K562 (cell line): Measurements from ENCODE around the gene RTBDN. TPM values are rescaled to one million over a fixed set of nuclear protein-coding genes. Genes with fewer than 3 reads are reported as not detected.

Experiments used
- ELF1 ChIP-seq: fragments of 200-800 bp; sonication (Bioruptor generic); IDR thresholded peaks from 2 replicates; pipeline ENCODE4 v1.6.1; 2016; ENCODE audit warnings: missing genetic modification characterization, missing compliant biosample characterization
- HEY1 ChIP-seq: fragments of 250-450 bp; sonication (Bioruptor Pico); IDR thresholded peaks from 2 replicates; pipeline ENCODE4 v1.5.0; 2020; ENCODE audit warnings: mild to moderate bottlenecking, moderate library complexity, borderline replicate concordance
- IRF1 ChIP-seq: sonication (generic); formaldehyde crosslinking; IDR thresholded peaks from 2 replicates; pipeline ENCODE4 v1.8.0; 2022; ENCODE audit warnings: missing genetic modification reagents, mild to moderate bottlenecking, borderline replicate concordance
- IRF9 ChIP-seq: fragments of 450-650 bp; IDR thresholded peaks from 2 replicates; pipeline ENCODE4 v1.6.1; 2016; ENCODE audit warnings: missing biosample characterization, missing genetic modification characterization
- RBM25 ChIP-seq: fragments of 200-400 bp; formaldehyde crosslinking; IDR thresholded peaks from 2 replicates; pipeline ENCODE4 v1.6.1; 2018; ENCODE audit warnings: low read length, low read depth, moderate library complexity; ENCODE audit not compliant: severe bottlenecking
- SETDB1 ChIP-seq: IDR thresholded peaks from one replicate; pipeline ENCODE4 v1.6.1; 2012; ENCODE audit warnings: low read length, control low read depth, inconsistent platforms
- VEZF1 ChIP-seq: fragments of 200-800 bp; sonication (Bioruptor generic); IDR thresholded peaks from 2 replicates; pipeline ENCODE4 v1.6.1; 2017; ENCODE audit warnings: missing genetic modification characterization, missing compliant biosample characterization
- ZBTB11 ChIP-seq, 3 experiments: fragments of 200-800 bp in 1 of 3; fragments of 250-450 bp in 1 of 3; fragments of 450-650 bp in 1 of 3; sonication (Bioruptor Pico) in 1 of 3; sonication (Bioruptor generic) in 1 of 3; formaldehyde crosslinking in 1 of 3; IDR thresholded peaks; 2 replicates each; pipeline versions ENCODE4 v1.6.1 to v1.8.0; 2016 to 2022; ENCODE audit warnings: mild to moderate bottlenecking in 2 of 3, missing genetic modification characterization in 2 of 3, missing compliant biosample characterization in 1 of 3, moderate library complexity in 1 of 3
- ZBTB40 ChIP-seq, 2 experiments: fragments of 450-650 bp in 1 of 2; sonication (generic) in 1 of 2; formaldehyde crosslinking in 1 of 2; IDR thresholded peaks; 2 replicates each; pipeline versions ENCODE4 v1.7.1 to v1.9.0; 2016 to 2022; ENCODE audit warnings: inconsistent platforms in 1 of 2, mild to moderate bottlenecking in 1 of 2, missing genetic modification reagents in 1 of 2
- ZEB2 ChIP-seq: fragments of 450-650 bp; IDR thresholded peaks from 2 replicates; pipeline ENCODE4 v1.6.1; 2016
- polyA plus RNA-seq, 8 experiments: library from polyadenylated mRNA; depleted of rRNA in 4 of 8; stranded (reverse) in 5 of 8; unstranded in 3 of 8; fragments of >200 nt; fragmentation: Nextera tagmentation in 2 of 8; fragmentation: Illumina TruSeq in 1 of 8; extraction: Ambion mirVana in 2 of 8; extraction: Trizol in 1 of 8; gene quantifications; 2 replicates each; pipeline versions ENCODE4 v1.2.1 to v1.2.3, GENCODE V29; 2011 to 2014; ENCODE audit warnings: inconsistent platforms in 1 of 8, missing spikeins in 1 of 8
- total RNA-seq, 7 experiments: library from RNA; depleted of rRNA in 6 of 7; stranded (reverse); fragments of >200 nt in 6 of 7; fragmentation: Illumina TruSeq in 2 of 7; extraction: Trizol in 2 of 7; gene quantifications; 2 replicates each; pipeline versions ENCODE4 v1.2.1 to v1.2.3, GENCODE V29; 2011 to 2021; ENCODE audit warnings: low replicate concordance in 1 of 7

RTBDN gene
- total and polyA plus RNA-seq, 9 of the 15 experiments (the other 6 are each of a cell fraction or from before 2014, with no cell fraction given): 0.20 to 2.3 (median 0.72) TPM; not detected in 1

GRCh38 chr19:12783849-12784393 lies 50.5 kb downstream of the RTBDN start (continued):
- TF ChIP-seq ZBTB40 (IDR thresholded peaks at IDR 0.05) (no peak), ZBTB40 (CRISPR knock-in tag; IDR thresholded peaks at IDR 0.05) (no peak), ZEB2 (no peak), ELF1 (no peak), IRF1 (no peak), RBM25 (no peak), VEZF1 (peak; percentile 17; the same call in 1 of the 2 replicates), ZBTB11 (CRISPR knock-in tag; IDR thresholded peaks at IDR 0.05) (peak in 1 of 3 experiments; percentile 15; a peak in 1 of 6 replicates), IRF9 (tag) (no peak), HEY1 (CRISPR knock-in tag) (no peak), SETDB1 (no peak)
